Left kidney (tissue), 2 donors: Measurements from ENCODE around the gene SCN3A. TPM values are rescaled to one million over a fixed set of nuclear protein-coding genes. Genes with fewer than 3 reads are reported as not detected.

Source experiments
- DNase-seq: peaks from one replicate; pipeline ENCODE4 v3.0.0-alpha.2; 2013
- polyA plus RNA-seq: library from polyadenylated mRNA; unstranded; fragments of 120-200 nt; gene quantifications from one replicate; pipeline ENCODE4 v1.2.1, GENCODE V29; 2013; ENCODE audit not compliant: insufficient read length

The SCN3A gene
- polyA plus RNA-seq, 1 donor = 0.60 TPM

DNA sequence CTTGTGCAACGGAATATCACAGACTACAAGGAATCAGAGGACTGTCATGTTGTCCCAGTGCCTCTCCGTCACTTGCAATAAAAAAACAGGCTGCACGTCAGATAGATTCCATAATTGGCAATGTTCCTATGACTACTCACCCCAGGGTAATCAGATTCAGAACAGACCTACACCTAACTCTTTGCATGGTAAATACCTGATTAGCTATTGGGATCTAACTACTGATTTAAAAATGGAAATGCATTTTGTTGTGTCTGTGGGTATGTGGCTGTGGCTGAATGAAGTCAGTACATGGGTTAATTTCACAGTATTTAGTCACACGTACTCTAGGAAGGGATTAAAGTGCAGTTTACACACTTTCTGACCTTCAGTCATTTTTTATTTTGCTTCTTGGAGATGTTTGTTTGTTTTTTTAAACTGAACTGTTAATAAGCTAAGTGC, 91.7 kb downstream of the SCN3A start:
- DNase-seq = no peak

DNA sequence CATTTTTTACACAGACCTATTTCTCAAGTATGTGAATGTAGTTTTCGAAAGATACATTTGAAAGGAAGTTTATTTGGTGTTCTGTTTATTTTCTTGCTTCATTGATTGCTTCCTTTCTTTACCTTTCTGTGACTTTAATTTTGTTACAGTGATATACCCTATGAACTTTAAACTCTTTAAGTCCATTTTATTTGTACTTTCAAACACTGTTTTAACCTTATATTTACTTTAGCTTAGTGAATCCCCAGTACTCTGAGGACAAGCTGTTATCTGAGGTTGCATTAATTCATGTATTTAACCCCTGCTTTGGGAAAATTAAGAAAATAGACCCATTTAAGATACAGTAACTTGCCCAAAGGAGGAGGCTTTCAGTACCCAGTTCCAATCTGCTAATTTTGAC, 93.5 kb downstream of the SCN3A start:
- no peak for DNase-seq

GRCh38 chr2:165109915-165110314, 93.9 kb downstream of the SCN3A start:
- no peak for DNase-seq

- no peak for DNase-seq
Measured at GRCh38 chr2:165105926-165106325, 97.9 kb downstream of the SCN3A start.

DNA sequence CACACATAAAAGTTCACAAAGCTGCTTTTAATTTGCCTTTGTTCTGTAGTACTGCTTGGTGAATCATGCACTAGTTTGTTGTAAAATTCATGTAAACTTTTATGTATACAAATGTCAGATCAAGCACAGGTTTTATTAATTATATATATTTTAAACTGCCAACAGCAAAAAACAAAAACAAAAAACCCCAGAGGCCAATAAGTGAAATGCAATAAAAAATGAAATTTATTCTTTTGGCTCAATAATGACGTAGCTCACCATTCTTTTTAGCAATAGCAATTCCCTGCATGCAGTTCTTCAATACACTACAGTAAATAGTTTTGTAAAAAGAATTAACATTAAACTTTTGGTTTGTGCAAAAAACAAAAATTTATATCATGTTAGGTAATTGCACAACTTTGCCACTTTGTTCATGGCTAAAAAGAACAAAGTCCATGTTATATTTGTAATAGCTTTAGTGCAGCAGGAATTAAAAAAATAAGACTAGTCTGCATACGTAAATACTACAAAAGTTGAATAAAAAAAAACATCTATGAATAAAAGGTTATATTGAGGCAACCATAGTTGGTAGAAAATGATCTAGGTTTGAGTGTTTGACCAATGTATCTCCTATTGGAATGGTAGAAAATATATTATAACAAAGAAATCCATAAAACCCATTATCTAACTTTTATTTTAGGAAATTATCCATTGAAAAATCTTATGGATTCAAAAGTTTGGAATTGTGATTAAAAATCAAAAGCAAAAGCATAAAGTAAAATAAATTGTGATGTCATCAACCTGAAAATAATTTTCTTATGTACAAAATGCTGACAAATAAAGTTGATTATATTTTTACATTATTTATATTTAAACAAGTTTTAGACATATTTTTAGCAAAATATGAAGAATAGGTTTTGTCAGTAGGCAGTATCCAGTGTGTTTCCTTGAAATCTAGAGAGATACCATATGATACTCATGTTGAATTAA, 115.6 kb downstream of the SCN3A start:
- no peak for DNase-seq

- no peak for DNase-seq
Measured at GRCh38 chr2:165086337-165086736, 117.5 kb downstream of the SCN3A start.

GRCh38 chr2:165083326-165083725, 120.5 kb downstream of the SCN3A start:
- no peak for DNase-seq

DNA sequence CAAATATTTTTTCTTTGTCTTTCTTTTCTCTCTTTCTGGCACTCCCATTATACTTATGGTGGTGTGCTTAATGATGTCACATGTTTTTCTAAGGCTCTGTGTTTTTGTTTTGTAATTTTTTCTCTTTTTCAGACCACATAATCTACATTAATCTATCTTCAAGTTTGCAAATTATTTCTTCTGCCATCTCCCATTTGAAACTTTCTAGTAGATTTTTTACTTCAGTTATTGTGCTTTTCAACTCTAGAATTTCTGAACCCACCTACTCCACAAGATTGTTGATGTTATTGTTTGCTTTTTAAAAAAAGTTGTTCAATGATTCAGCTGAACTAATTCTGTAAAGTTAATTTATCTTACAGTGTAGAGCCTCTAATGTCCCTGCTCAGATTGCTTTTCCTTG, 121.4 kb downstream of the SCN3A start:
- DNase-seq = no peak

DNA sequence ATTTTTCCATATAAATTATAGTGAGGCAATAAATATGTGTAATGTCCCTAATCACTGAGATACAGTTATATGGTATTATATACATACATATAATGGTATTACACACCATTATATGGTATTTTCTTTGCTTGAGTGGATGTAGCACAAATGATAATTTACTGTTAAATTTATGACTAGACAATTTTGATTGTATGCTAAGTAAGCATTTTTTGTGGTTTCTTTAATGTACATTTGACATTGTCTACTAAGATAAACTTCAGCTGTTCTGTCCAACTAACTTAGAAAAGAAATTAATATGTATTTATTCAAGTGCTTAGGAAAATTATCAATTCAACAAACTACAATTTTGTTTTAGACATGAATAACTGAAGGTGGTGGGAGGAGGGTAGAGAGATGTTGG, 122.6 kb downstream of the SCN3A start:
- DNase-seq = no peak

DNA sequence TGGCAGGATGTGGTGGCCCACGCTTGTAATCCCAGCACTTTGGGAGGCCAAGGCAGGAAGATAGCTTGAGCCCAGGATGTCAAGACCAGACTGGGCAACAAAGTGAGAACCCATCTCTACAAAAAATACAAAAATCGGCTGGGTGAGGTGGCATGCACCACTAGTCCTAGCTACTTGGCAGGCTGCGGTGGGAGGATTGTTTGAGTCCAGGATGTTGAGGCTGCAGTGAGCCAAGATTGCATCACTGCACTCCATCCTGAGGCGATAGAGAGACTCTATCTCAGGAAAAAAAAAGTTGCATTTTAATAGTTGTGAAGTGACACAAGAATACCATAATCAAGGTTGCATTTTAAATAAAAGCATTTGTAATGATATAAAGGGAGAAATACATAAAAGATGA, 124.4 kb downstream of the SCN3A start:
- DNase-seq = no peak

DNA sequence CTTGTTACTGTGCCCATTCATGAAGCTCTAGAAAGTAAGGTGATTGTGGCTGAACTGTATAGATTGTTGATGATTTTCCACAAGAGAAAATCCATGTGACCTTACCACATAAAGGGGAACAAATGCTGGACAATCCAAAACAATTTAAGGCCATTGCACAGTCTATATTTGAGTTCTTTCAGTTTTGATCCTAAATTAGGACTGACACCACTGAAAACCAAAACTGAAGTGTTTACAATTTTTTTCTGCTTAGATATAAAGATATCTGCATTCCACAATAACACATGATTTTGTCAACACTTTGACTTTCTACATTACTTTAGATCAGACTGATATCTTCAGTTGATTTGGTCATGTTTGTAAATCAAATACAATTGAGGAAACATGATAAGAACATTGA, 124.9 kb downstream of the SCN3A start:
- DNase-seq = no peak

- DNase-seq = no peak
Measured at GRCh38 chr2:165074884-165075283, 129.0 kb downstream of the SCN3A start.

DNA sequence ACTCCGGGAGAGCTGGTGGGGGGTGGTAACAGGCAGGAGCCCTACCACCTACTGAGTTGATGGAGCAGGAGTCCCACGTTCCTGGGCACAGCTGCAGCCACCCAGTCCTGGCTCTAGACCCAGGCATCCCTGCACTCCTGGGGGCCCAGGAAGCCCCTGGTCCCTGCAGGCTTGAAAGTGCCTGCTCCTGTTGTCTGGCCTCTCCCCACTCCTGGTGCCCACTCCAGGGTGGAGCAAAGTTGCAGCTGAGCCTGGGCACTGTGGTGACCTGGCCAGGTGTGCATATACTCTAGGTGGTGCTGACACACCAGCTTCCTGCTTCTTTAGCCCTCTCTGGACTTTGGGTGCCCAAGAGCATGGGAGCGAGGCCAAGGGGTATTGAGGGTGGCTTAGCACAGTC, 129.5 kb downstream of the SCN3A start:
- DNase-seq = no peak

- DNase-seq = no peak
Measured at GRCh38 chr2:165070076-165070475, 133.8 kb downstream of the SCN3A start.

GRCh38 chr2:165069151-165069550, 134.7 kb downstream of the SCN3A start:
- no peak for DNase-seq

- DNase-seq = no peak
Measured at GRCh38 chr2:165068487-165068757, 135.4 kb downstream of the SCN3A start.

GRCh38 chr2:165067643-165068486, 136.0 kb downstream of the SCN3A start:
- DNase-seq = peak; percentile 78

- no peak for DNase-seq
Measured at GRCh38 chr2:165064743-165065142, 139.1 kb downstream of the SCN3A start.

DNA sequence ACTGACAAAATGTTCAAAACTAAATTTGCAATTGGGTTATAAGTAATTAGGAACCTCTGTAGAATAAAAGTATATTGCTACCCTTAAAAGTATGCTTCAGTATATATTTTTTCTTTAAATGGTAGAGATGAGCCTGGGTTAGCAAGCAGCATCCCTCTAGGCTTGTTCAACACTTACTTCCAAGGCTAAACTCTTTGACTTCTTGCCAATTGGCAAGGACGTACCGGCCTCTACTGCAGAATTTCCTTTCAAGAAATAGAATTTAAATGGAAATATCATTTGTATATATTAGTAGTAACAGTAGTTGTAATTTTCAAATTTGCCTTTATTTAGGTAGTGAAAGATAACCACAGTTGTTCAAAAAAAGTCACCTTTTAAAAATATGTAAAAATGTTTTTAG, 143.4 kb downstream of the SCN3A start:
- DNase-seq = no peak

DNA sequence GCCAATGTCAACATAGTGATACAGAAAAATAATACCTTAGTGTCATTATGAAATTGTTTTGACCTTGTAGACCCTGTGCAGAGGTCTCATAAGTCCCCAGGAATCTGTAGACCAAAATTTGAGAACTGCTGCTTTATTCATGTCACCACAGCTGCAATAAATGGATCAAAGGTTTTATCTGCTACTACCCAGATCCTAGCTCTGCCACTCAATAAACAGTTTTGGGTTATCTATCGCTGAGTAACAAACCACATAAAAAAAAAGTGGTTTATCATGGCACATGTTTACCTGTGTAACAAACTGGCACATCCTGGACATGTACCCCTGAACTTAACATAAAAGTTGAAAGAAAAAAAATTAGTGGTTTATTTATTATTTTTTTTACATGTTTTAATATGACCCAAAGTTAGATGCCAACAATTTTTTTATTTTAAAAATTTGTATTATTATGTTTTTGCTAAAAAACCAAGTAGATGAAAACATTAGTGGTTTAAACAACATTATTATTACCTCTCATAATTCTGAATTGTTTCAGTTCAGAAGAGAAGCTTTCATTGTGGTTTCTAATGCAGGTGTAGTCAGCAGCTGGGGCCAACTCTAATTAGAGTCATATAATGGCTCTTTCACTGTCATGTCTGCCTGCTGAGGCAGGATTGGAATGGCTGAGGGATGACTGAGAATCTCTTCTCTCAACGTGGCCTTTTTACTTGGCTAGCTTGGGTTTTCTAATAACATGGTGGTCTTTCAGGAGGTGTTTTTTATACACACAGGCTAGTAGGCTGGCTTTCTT, 145.2 kb downstream of the SCN3A start:
- no peak for DNase-seq

- no peak for DNase-seq
Measured at GRCh38 chr2:165057931-165058330, 145.9 kb downstream of the SCN3A start.

- no peak for DNase-seq
Measured at GRCh38 chr2:165057308-165057707, 146.5 kb downstream of the SCN3A start.

DNA sequence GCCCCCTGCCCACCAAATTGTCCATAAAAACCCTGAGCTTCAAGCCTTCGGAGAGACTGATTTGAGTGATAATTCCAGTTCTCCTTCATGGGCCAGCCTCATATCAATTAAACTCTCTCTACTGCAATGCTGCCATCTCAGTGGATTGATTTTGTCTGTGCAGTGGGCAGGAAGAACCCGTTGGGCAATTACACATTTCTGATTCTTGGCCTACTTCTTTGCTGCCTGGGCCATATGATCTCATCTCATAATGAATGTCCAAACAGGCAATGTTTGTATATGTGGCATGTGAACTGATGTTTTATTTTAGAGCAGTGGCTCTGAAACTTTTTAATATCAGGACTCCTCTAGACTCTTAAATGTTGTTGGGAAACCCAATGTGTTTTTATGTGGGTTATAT, 147.3 kb downstream of the SCN3A start:
- no peak for DNase-seq
